DMS79 treated with DMSO at 0.1 percent for 48 hours (cell line): ENCODE data around the gene SMIM36.
"Not testable (repeated sequence)": the region's sequence is repeated elsewhere in the genome, so short reads cannot be mapped to it uniquely, and the experiment has no call there.

Experiments used
- DNase-seq: peaks from one replicate; lab custom pipeline; 2025; lab: John Stamatoyannopoulos, UW

Gene SMIM36

GRCh38 chr17:55454906-55455474, 56.3 kb downstream of the SMIM36 start:
- no peak for DNase-seq

- DNase-seq: no peak
Measured at GRCh38 chr17:55453839-55454557, 57.3 kb downstream of the SMIM36 start.

GRCh38 chr17:55452139-55452790, 59.0 kb downstream of the SMIM36 start:
- no peak for DNase-seq

GRCh38 chr17:55451758-55452138, 59.5 kb downstream of the SMIM36 start:
- DNase-seq: no peak

- DNase-seq: no peak
Measured at GRCh38 chr17:55451203-55451641, 60.0 kb downstream of the SMIM36 start.

- no peak for DNase-seq
Measured at GRCh38 chr17:55450232-55450825, 60.9 kb downstream of the SMIM36 start.

- no peak for DNase-seq
Measured at GRCh38 chr17:55448681-55449080, 62.6 kb downstream of the SMIM36 start.

- no peak for DNase-seq
Measured at GRCh38 chr17:55446581-55447205, 64.6 kb downstream of the SMIM36 start.

- DNase-seq: not testable (repeated sequence)
Measured at GRCh38 chr17:55446004-55446403, 65.2 kb downstream of the SMIM36 start.

- no peak for DNase-seq
Measured at GRCh38 chr17:55444471-55445441, 66.5 kb downstream of the SMIM36 start.

GRCh38 chr17:55443904-55444303, 67.3 kb downstream of the SMIM36 start:
- DNase-seq: no peak

GRCh38 chr17:55442953-55443683, 68.1 kb downstream of the SMIM36 start:
- no peak for DNase-seq

- DNase-seq: no peak
Measured at GRCh38 chr17:55442462-55442861, 68.8 kb downstream of the SMIM36 start.

GRCh38 chr17:55441544-55441943, 69.7 kb downstream of the SMIM36 start:
- DNase-seq: no peak

- DNase-seq: no peak
Measured at GRCh38 chr17:55440391-55440790, 70.9 kb downstream of the SMIM36 start.

- DNase-seq: no peak
Measured at GRCh38 chr17:55437159-55437605, 74.1 kb downstream of the SMIM36 start.

- DNase-seq: no peak
Measured at GRCh38 chr17:55436224-55437158, 74.8 kb downstream of the SMIM36 start.

GRCh38 chr17:55435408-55435807, 75.8 kb downstream of the SMIM36 start:
- DNase-seq: no peak

- DNase-seq: no peak
Measured at GRCh38 chr17:55434721-55435120, 76.5 kb downstream of the SMIM36 start.
